LNCAP (cell line): ENCODE results near the gene DKK1.

Source experiments
- TF ChIP-seq, protein P1 (sequence below): fragments of 450-650 bp; IDR thresholded peaks from 2 replicates; pipeline ENCODE4 v1.5.1; 2017; ENCODE audit warnings: mild to moderate bottlenecking

DKK1 gene

DNA sequence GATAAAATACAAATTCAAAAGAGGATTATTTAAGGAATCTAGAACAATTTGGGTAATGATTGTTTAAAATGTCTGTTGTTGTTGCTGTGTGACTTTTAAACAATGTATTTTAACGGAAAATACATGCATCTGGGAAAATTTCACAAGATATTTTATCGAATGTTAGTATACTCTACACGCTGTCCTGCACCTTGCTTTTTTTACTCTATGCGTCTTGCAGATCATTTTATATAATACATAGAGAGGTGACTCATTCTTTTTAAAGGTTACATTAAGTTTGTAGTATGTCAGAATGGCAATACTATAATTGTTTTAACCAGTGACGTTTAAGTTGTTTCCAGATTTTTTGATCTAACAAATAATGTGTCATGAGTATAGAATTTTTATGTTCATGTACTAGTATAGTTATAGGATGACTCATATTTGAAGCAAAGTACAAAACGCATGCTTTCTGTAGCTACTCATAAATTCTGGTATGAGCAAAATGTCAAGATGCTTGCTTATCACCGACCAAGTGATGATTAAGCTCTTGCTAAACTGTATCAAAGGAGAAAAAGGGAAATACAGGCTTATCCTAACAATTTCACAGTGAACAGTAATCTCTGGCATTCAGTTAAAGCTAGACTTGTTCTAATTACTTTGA is 4.9 kb downstream of the DKK1 start:
- TF ChIP-seq, protein P1, sequence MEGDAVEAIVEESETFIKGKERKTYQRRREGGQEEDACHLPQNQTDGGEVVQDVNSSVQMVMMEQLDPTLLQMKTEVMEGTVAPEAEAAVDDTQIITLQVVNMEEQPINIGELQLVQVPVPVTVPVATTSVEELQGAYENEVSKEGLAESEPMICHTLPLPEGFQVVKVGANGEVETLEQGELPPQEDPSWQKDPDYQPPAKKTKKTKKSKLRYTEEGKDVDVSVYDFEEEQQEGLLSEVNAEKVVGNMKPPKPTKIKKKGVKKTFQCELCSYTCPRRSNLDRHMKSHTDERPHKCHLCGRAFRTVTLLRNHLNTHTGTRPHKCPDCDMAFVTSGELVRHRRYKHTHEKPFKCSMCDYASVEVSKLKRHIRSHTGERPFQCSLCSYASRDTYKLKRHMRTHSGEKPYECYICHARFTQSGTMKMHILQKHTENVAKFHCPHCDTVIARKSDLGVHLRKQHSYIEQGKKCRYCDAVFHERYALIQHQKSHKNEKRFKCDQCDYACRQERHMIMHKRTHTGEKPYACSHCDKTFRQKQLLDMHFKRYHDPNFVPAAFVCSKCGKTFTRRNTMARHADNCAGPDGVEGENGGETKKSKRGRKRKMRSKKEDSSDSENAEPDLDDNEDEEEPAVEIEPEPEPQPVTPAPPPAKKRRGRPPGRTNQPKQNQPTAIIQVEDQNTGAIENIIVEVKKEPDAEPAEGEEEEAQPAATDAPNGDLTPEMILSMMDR, result no peak

DNA sequence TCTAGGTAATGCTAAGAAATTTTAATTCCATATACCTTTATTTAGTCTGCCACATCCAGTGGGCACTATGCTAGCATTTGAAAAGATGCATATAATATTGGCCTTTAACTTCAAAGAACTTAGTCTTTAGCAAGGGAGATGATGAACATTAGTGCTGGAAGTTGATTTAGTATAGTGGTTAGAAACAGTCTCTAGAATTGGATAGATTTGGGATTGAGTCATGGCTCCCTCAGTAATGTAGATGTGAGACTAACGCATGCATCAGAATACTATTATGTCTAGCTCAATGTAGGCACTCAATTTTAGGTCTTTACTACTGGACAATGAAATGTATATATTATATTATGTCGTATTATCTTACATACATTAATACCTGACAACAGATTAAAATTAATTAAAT is 5.8 kb downstream of the DKK1 start:
- TF ChIP-seq, protein P1, result no peak

DNA sequence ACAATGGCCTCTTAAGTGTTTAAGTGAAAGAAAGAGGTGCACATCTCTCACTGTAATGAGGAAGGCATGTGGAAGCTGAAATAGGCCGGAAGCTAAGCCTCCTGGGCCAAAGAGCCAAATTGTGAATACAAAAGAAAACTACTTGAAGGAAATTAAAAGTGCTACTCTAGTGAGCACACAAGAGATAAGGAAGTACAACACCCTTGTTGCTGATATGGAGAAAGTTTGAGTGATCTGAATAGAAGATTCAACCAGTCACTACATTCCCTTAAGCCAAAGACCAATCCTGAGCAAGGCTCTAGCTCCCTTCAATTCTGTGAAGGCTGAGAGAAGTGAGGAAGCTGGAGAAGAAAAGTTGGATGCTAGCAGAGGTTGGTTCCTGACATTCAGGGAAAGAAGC is 8.2 kb downstream of the DKK1 start:
- TF ChIP-seq, protein P1, result no peak

DNA sequence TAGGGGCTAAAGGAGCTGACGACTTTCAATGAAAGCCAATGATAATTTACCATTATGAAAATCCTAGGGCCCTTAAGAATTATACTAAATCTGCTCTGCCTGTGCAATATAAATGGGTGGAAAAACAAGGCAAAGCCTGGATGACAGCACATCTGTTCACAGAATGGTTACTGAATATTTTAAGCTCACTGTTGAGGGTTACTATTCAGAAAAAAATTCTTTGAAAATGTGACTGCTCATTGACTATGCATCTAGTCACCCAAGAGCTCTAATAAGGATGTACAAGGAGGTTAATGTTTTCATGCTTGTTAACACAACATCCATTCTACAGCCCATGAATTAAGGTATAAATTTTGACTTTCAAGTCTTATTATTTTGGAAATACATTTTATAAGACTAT is 8.9 kb downstream of the DKK1 start:
- TF ChIP-seq, protein P1, result no peak

DNA sequence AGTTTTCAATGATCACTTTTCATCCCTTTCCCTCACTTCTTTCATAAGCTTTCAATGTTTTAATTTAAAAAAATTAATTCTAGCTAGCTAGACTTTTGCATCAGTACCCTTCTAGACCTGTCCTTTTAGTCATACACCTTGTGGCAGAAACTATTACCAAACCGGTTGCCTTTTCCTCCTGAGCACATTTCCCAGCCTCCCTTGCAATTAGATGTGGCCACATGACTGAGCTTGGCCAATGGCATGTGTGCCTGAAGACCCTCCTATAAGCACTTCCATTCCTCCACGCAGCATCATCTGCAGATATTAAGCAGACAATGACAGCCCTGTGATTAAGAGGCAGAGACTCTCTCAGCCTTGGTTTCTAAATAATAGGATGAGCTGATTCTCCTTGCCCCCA is 12.3 kb downstream of the DKK1 start:
- TF ChIP-seq, protein P1, result no peak

DNA sequence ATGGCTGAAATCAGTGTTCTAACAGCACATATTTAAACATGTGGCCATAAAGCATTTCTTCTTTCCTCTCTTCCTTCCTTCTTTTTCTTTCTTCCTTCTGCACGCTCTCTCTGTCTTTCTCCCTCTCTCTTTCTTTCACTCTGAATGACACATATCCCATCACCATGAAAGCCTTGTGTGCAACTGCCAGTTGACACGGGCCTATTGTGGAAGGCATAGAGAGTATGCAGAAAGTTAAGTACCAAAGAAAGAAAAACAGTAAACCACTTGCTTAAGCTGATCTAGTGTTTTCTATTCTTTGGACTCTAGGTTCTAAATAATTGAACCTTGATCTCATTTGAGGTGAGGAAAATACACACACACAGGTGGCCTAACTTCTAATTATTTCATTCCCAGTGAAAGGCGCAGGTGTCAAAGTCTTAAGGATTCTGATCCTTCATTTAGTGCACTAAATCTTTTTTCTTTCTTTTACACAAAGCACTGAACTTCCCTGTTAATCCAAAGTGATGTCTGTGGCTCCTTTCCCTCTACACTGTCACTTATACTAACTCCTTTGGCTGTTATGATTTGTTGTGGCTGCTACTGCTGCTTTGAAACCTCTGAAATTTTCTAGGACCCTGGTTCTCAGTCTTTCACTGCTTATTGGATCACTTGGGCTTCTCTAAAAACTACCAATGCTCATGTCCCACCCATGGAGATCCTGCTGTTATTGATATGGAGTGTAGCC is 17.7 kb downstream of the DKK1 start:
- TF ChIP-seq, protein P1, result no peak

DNA sequence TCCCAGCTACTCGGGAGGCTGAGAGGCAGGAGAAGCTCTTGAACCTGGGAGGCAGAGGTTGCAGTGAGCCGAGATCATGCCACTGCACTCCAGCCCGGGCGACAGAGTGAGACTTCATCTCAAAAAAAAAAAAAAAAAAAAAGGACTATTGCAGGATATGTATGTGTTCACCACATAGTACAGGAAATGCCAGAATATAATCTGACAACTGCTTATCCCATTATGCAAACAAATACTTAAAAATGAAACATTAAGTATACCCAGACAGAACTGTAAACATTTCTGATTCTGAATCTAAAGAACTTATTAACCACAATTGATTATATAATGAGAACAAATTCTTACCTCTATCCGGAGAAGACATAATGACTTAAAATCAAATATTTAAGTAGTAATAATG is 18.7 kb downstream of the DKK1 start:
- TF ChIP-seq, protein P1, result no peak
